Cardiac fibroblast (primary cell): ENCODE measurements around the gene IL33.

ENCODE experiments used
- DNase-seq, 2 donors: peaks; one replicate each; pipeline versions ENCODE4 v3.0.0 to v3.0.0-alpha.2; 2010; ENCODE audit warnings: low read depth in 2 of 2
- H3K4me3 ChIP-seq, 2 donors: replicated peaks in 1 of 2; 1 replicate in 1 of 2; 2 replicates in 1 of 2; pipeline ENCODE4 v1.5.1; 2011; ENCODE audit warnings: low read depth in 2 of 2, low read length in 2 of 2, mild to moderate bottlenecking in 2 of 2, moderate library complexity in 1 of 2
- TF ChIP-seq, protein P1 (sequence below): IDR thresholded peaks from one replicate; pipeline ENCODE4 v1.5.1; 2011; ENCODE audit warnings: low read depth, mild to moderate bottlenecking, low read length, inconsistent platforms

The IL33 gene

DNA sequence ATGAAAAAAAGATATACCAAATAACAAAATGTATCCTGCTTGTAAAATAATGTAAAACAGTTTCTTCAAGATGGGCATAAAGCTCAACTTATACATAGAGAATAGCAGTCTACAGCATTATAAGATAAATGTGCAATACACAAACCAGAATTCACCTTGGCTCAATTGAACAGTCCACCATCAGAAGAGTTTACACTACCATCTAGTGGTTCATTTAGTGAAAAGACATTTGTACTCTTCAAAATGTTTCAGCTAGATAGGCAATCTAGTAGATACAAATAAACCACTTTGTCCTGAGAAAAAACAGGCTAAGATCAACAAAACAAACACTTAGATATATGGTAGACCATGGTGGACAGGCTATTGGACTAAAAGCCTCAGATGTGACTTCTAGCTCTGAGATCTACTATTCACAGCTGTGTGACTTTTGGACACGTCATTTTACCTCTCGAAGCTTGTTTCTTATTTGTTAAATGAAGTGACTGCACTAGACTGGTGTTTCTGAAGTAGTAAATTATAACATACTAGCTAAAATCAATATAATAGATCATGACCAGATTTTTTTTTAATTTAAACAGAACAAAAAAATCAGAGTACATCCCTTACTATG lies 90.5 kb downstream of the IL33 start:
- no peak overlapping the region for H3K4me3 ChIP-seq
- peak; percentile 76 to 78 for DNase-seq
- TF ChIP-seq, protein P1, sequence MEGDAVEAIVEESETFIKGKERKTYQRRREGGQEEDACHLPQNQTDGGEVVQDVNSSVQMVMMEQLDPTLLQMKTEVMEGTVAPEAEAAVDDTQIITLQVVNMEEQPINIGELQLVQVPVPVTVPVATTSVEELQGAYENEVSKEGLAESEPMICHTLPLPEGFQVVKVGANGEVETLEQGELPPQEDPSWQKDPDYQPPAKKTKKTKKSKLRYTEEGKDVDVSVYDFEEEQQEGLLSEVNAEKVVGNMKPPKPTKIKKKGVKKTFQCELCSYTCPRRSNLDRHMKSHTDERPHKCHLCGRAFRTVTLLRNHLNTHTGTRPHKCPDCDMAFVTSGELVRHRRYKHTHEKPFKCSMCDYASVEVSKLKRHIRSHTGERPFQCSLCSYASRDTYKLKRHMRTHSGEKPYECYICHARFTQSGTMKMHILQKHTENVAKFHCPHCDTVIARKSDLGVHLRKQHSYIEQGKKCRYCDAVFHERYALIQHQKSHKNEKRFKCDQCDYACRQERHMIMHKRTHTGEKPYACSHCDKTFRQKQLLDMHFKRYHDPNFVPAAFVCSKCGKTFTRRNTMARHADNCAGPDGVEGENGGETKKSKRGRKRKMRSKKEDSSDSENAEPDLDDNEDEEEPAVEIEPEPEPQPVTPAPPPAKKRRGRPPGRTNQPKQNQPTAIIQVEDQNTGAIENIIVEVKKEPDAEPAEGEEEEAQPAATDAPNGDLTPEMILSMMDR: peak; percentile 55
